Measurements from ENCODE around the gene SLC51A.

SLC51A gene

DNA sequence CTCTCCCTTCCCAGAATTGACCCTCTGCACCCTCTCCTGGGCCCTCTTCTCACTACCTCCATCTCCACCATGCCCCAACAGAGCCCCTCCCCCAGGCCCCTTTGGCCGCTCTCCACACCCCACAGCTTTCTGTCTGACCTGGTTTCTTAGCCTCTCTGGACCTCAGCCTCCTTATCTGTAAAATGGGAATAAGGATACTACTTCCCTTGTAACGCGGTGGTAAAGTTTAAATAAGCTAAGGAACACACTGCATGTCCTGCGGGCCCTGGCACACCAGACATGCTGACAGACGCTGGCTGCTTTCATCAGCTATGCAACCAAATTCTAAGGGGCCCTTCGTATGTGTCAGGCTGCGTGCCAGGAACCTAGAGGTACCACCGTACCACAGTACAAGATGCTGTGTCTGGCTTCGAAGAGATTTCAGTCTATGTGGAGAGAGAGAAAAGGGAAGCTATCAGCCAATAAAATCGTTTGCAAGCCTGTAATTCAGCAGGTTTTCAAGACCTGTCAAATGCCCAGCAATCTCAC, 777 bp upstream of the SLC51A start:
- DNase-seq (ENCODE audit: low read depth in 2 of 2) = no peak

DNA sequence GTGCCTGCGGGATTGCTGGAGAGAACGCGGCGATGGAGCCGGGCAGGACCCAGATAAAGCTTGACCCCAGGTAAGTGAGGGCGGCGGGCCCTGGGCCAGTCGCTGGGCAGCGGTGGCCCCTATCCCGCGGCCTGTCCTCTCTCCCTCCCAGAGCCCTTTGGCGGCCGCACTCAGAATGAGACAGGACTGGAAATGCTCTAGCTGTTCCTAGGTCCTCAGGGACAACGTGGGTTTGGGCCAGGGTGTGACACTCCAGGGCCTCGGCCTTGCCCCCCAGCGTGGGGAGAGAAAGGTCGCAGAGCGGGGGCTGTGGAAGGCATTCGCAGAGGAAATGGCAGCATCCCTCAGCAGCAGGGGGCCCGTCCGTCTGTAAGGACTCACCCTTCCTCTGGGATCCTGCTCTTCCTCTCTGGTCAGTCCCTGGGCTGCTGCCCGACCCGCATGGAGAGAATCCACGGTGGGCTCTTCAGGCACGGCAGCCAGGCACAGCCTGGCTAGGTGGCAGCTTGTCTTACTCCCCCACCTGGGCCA, 412 bp downstream of the SLC51A start:
- DNase-seq (ENCODE audit: low read depth in 2 of 2) = no peak

DNA sequence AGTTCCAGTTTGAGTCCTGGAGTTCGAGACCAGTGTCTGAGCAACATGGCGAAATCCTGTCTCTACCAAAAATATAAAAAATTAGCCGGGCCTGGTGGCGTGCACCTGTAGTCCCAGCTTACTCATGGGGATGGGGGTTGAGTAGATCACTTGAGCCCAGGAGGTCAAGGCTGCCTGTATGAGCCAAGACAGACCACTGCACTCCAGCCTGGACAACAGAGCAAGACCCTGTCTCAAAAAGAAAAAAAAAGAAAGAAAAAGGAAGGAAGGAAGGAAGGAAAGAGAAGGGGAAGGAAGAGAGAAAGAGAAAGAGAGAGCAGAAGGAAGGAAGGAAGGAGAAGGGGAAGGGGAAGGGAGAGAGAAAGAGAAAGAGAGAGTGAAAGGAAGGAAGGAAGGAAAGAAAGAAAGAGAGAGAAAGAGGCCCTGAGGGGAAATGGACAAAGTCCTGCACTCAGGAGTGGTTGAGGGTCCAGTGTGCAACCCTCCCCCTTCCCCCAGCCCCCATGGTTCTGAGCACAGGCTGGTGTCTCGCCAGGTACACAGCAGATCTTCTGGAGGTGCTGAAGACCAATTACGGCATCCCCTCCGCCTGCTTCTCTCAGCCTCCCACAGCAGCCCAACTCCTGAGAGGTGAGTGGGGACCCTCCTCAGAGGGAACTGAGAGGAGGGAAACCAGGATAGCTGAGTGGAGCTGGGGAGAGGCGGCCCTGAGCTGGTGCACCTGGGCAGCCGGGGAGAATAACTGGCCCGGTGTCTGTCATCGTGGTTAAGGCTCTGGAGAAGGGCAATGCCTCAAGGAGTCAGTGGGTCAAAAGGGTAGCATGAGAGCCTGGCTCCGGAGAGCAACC, 1.2 kb downstream of the SLC51A start:
- DNase-seq (ENCODE audit: low read depth in 2 of 2) = no peak

DNA sequence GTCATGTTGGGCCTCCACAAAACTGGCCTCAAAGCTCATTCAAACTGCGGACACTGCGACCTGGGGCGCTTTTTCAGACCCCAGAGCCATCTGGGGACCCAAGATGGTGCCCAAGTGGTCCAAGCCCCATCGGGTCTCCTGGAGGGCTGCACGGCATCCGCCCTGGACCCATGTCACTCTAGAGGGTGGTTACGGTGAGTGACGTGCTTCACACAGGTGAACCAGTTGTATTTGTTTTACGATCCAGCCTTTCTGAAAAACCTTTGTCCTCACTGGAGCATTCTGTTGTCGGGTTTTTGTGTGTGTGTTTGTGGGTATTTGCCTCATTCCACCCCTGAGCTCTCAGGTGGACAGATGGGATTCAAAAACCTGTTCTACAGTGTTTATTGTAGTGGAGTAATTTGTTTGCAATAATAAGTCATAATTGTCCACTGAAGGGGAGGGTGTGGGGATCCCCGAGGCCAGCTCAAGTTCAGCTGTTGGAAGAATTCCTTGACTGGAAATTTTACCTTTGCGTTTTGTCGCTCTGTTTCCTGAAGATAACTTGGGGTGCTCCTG, 1.9 kb downstream of the SLC51A start:
- DNase-seq (ENCODE audit: low read depth in 2 of 2) = no peak

DNA sequence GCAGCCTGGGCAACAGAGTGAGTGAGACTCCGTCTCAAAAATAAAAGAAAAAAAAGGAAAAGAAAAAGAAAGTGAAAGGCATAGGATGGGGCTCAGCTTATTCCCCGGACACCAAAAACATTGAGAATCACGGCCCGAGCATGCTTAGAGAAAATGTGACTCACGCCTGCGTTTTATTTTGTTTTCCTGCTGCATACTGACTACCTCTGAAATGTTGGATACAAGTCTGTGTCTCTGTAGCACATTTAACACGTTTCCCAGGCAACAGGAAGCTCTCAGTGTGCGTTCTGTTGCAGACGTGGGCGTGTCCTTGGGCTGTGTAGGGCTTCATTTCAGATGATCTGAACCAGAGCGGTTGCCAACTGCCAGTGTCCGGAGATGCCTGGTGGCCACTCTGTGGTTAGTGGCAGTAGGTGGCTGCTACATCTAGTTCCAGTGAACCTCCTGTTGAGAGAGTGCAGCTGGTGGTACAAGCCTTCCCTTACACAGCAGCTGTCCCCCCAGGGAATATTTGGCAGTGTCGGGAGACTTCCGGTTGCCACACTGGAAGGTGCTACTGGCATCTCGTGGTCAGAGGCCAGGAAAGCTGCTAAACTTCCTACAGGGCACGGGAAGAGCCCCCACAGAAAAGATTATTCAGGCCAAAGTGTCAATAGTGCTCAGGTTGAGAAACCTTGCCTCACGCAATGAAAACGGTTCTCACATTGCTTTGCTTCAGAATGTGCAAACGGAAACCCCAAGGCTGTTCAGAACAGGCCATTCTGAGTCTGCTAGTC, 3.0 kb downstream of the SLC51A start:
- DNase-seq (ENCODE audit: low read depth in 2 of 2) = peak; percentile 42 to 47

DNA sequence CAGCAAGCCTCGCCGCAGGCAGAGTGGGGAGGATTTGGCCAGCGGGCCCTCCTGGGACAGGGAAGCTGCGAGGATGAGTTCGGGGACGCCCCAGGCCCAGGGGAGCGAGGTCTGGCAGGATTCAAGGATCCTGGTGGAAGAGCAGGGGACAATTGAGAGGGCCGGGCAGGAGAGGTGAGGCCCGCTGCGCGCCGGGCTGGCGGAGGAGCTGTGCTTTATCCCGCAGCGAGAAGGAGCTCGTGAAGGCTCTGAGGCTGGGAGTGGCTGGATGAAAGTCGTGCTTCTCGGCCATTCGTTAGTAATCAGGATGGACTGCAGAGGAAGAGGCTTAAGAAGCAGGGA, 3.6 kb downstream of the SLC51A start:
- DNase-seq (ENCODE audit: low read depth in 2 of 2) = no peak

DNA sequence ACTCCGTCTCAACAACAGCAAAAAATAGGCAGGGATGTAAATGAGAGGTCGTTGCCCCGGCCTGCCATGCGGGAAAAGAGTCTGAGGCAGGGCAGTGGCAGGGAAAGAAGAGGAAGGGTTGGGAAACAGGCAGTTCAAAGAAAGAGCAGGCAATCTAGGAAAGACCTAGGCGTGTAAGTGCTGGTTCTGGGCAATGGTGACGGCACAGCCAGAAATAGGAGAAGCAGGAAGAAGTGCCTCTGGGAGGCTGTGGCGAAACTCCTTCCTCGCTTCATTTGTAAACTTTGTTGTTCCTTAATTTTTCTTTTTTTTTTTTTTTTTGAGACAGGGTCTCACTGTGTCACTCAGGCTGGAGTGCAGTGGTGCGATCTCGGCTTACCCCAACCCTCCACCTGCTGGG, 4.3 kb downstream of the SLC51A start:
- DNase-seq (ENCODE audit: low read depth in 2 of 2) = no peak

DNA sequence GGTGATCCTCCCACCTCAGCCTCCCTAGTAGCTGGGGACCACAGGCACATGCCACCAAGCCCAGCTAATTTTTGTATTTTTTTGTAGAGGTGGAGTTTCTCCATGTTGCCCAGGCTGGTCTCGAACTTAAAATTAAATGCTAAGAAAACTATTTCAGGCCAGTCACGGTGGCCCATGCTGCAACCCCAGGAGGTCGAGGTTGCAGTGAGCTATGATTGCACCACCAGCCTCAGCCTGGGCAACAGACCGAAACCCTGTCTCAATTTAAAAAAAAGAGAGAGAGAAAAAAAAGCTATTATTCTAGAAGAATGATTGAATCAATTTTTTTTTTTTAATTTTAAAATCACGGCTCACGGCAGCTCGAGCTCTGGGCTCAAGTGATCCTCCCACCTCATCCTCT, 4.7 kb downstream of the SLC51A start:
- DNase-seq (ENCODE audit: low read depth in 2 of 2) = no peak

DNA sequence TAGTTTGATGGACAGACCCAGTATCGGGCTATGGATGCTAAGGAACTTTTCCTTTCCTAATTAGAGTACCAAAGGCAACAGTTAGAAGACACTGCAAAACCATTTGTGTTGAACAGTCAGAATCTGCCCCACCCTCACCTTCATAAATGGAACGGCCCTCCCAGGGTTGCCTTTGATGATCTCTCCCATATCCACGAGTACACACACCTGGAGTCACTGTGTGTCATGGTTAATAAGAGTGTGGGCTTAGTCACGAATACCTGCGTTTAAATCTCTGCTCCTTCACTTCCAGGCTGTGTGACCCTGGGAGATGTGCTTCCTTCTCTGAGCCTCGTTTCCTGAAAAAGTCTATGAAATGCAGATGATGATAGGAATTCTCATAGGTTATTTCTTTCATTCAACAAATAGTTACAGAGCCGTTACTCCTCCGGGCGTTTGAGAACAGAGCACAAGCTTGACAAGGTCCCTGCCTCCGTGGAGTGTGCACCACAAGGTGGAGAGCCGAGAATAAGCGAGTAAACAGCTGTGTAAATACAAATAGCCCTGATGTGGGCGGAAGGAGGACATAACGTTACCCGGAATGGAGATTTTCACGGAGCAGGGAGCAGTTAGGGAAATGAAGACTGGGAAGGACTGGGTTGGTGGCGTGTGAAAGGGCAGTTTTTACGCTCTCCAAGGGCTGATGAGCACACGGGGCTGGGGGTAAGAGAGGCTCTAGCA, 6.7 kb downstream of the SLC51A start:
- no peak for DNase-seq (ENCODE audit: low read depth in 2 of 2)

DNA sequence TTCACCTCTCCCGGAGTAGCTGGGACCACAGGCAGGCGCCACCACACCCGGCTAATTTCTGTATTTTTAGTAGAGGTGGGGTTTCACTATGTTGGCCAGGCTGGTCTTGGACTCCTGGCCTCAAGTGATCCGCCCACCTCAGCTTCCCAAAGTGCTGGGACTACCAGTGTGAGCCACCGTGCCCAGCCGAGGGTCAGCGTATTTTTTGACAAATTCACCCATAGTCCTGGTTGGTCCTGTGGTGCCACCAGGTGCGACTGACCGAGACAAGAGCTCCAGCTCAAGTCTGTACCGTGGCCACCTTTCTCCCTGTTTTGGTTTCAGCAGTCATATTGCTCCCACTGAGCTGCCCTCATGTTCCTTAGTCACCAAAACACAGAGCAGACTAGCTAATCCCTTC, 8.8 kb downstream of the SLC51A start:
- no peak for DNase-seq (ENCODE audit: low read depth in 2 of 2)

DNA sequence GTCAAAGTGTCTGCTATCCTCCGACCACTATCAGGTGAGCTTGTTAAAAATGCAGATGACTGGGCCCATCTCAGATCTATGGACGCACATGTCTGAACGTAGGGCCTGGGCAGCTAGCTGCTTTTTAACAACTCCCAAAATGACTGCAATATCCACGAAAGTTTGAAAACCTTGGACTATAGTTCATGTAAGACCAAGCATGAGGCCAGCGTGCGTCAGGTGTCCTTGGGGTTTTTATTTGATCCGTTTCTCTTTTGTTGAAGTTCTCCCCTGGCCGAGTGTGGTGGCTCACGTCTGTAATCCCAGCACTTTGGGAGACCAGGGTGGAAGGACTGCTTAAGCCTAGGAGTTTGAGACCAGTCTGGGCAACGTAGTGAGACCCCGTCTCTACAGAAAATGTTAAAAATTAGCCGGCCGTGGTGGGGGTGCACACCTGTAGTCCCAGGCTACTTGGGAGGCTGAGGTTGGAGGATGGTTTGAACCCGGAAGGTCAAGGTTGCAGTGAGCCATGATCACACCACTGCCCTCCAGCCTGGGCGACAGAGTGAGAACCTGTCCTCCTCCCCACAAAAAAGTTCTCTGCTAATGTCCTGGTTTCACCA, 9.5 kb downstream of the SLC51A start:
- no peak for DNase-seq (ENCODE audit: low read depth in 2 of 2)

DNA sequence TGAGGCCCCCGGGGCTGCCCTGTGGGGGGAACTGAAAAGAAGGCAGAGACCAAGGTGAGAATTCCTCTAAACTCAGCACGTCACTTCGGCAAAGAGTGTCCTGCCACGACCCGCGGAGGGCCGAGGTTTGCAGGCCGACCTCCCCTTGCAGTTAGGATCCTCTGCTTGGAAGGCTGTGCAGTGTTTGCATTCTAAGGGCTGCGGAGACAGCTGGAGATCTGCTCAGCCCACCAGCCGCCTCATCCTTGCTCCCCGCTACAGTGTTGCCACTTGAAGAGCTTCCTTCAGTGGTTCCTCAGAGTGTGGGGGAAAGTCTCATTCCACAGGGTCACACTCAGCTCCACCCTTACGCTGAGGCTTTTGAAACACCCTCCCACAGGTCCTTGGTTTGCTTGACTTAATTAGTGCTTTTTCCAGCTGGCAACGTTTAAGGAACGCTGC, 10.8 kb downstream of the SLC51A start:
- DNase-seq (ENCODE audit: low read depth in 2 of 2) = no peak

DNA sequence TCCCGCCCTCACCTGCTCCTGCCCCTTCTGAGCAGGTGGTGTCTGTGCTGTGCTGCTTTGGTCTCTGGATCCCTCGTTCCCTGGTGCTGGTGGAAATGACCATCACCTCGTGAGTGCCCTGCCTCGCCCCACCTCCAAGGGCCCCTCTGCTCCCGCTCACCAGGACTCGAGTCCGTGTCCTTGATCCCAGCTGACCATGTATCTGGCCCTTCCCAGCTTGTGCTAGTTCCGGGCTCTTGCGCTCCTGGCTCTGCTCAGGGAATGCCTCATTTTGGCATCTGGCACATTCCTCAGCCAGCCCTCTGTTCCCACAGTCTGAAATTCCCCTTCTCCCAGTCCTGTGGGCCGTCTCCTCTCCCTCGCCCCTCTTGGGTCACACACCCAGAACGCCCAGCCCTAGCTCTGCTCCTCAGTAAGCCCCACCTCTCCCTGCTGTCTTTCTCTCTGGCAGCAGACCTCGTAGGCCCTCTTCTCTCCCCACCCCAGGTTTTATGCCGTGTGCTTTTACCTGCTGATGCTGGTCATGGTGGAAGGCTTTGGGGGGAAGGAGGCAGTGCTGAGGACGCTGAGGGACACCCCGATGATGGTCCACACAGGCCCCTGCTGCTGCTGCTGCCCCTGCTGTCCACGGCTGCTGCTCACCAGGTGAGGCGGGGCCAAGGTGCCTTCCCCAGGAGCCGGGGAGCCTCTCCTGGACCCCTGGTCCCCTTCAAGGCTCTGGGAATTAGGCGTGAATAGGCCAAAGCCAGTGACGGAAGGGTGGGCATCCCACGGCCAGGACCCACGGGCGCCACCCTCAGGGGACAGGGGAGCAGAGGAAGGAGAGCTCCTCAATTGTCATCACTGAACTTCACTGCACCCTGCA, 11.5 kb downstream of the SLC51A start:
- DNase-seq (ENCODE audit: low read depth in 2 of 2) = no peak

DNA sequence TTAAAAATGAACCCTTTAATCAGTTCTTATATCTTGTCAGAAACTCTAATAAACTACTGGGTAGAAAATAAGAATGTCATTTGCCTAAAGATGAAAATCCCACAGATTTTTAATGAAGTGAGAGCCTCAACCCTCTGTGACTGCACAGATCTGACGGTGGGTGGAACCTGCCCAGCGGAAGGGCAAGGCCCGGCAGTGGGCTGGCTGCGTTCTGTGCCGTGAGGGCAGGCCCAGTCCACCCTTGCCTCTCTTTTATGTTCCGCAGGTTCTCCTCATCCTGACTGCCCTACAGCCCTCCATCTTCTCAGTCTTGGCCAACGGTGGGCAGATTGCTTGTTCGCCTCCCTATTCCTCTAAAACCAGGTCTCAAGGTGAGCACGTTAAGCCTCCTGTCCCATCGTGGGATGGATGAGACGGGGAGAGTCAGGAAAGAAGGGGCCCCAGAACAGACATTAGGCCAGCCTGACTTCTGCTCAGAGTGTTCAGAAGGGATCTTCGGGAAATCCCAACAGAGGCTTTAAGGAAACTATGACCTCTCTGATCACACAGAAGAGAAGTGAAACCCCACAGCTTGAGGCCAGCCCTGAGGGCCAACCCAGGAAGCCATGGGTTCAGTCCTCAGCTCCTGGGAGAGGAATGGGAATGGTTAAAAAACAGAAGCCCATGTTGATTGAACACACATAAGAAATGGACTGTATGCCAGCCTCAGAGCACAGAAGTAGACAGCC, 16.0 kb downstream of the SLC51A start:
- DNase-seq (ENCODE audit: low read depth in 2 of 2) = no peak

DNA sequence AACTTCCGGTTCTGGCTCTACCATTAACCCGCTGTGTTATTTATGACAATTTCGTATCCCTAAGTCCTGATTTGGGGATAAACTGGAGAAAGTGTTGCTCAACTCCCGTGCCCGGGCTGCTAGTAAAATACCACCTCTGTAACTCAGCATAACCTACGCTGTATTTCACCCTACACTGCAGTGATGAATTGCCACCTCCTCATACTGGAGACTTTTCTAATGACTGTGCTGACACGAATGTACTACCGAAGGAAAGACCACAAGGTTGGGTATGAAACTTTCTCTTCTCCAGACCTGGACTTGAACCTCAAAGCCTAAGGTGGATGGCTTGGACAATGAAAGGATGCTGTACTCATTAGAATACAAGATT, 16.5 kb downstream of the SLC51A start:
- no peak for DNase-seq (ENCODE audit: low read depth in 2 of 2)

DNA sequence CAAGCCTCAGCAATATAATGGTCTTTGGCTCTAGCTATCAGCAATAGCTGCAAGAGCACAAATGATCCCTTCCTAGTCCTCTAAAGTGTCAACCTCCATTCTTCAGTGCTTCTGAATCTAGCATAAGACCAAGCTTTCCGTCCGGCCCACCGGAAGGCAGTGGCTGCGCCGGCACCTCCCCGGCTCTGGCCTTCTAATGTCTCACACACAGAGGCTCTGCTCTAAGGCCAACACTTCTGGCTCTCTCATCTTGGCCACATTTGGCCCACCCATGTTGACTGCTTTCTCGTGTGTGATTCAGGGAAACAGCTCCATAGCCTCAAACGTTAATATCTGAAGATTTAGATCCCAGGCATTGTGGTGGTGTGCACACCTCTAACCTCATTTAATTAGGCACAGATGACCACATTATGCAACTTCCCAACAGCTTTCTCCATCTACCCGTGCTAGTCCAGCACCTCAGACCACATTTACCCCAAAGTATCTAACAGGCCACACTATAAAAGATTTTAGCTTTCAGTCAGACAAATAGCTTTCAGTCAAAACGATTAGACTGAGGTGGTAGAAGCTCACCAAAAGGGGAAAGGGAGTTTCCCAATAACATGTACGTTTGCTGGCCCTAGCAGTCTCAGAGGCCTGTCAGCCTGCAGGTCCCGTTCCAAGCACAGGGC, 19.3 kb downstream of the SLC51A start:
- DNase-seq (ENCODE audit: low read depth in 2 of 2) = no peak

DNA sequence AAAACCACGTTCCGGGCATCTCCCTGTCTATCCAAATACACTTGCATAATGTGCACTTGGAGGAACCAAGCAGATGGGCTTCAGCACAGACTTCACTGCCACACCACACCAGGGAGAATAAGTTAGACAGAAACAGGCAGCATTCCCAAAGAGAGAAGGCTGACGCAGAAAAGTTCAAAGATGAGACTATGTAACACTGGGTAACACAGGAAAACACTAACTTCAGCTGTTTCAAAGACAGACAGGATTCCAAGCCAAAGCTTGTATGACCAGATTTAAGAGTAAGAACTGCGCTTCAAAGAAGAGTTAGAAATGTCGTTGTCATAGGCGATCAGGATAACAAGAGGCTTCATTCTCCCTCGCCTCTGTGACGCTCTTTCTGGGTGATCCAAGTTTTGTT, 19.9 kb downstream of the SLC51A start:
- no peak for DNase-seq (ENCODE audit: low read depth in 2 of 2)

DNA sequence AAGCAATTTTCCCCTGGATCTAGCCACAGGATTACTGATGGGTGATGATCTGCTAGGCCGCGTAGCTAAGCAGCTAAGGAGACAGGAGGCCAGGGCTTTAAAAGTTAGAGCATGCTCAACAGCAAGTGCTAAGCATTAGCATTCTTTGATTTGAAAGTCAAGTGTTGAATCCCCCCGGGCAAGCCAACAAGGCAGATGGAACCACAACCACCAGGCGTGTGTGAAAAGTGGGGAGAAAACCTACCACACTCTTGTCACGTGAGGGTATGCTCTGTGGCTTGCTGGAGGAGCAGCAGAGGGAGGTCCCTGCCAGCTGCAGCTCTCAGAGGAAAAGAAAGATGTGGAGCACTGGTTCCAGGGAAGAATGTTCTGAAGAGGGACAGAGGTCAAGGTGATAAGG, 20.9 kb downstream of the SLC51A start:
- DNase-seq (ENCODE audit: low read depth in 2 of 2) = no peak
